Measurements from ENCODE around the gene THADA. TPM values are rescaled to one million over a fixed set of nuclear protein-coding genes. Genes with fewer than 3 reads are reported as not detected.

THADA gene
- total RNA-seq, 6 donors from 2014 or later = 23.6 to 57.5 (median 37.3) TPM

DNA sequence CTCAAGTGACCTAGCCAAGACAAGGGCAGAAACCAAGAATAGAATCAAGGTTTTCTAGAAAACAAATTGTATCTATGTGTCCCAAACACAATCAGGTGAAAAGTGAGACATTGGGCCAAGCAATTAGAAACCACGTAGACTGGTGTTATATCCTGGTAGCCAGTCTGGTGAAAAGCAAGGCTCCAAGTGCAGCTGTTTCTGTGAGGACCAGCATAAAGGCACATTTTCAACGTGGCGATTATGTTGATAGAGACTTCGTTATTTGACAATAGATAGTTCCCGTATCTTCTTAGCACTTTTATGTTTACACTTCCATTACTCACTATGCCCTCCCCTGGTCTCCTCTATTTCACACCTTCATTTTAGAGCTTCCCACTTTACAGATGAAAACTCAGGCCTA is 266.2 kb downstream of the THADA start:
- 88 to 89% methylated on average over 5 of the region's 5 CpGs for WGBS, 2 donors
- Histone ChIP-seq H3K36me3 (no peaks in the 10 kb centered on the region), H3K4me3 (no peak overlapping the region), H3K9me3 (no peaks in the 10 kb centered on the region), H3K4me1 (peaks cover 22 to 43% (median 36%) of the 10 kb centered on the region in 4 donors), H3K27me3 (no peaks in the 10 kb centered on the region), H3K27ac (no peak overlapping the region)
- TF ChIP-seq CTCF (IDR thresholded peaks at IDR 0.05) = no peak
- TF ChIP-seq POLR2A (IDR thresholded peaks at IDR 0.05) = no peak
- no peak for TF ChIP-seq EP300 (IDR thresholded peaks at IDR 0.05)
- no peak for TF ChIP-seq POLR2AphosphoS5 (IDR thresholded peaks at IDR 0.05)
- DNase-seq (no peak), ATAC-seq (ENCODE audit: low FRiP score in 2 of 2) (no peak)

GRCh38 chr2:43328832-43329231 is 267.0 kb downstream of the THADA start:
- ATAC-seq (ENCODE audit: low FRiP score in 2 of 2) = no peak
- no peak overlapping the region for H3K27ac ChIP-seq
- no peaks in the 10 kb centered on the region for H3K36me3 ChIP-seq
- H3K27me3 ChIP-seq = no peaks in the 10 kb centered on the region
- peaks cover 22 to 44% (median 29%) of the 10 kb centered on the region in 4 donors for H3K4me1 ChIP-seq
- no peak for DNase-seq
- H3K9me3 ChIP-seq = no peaks in the 10 kb centered on the region
- TF ChIP-seq EP300 (IDR thresholded peaks at IDR 0.05) (no peak), POLR2AphosphoS5 (IDR thresholded peaks at IDR 0.05) (no peak), CTCF (IDR thresholded peaks at IDR 0.05) (no peak), POLR2A (IDR thresholded peaks at IDR 0.05) (no peak)
- H3K4me3 ChIP-seq = no peak overlapping the region
- WGBS, 2 donors = 77 to 93% methylated on average over 3 of the region's 3 CpGs

GRCh38 chr2:43328133-43328532 is 267.7 kb downstream of the THADA start:
- no peaks in the 10 kb centered on the region for H3K27me3 ChIP-seq
- no peaks in the 10 kb centered on the region for H3K36me3 ChIP-seq
- 81% methylated on average over 2 of the region's 2 CpGs; no CpG with 5 or more reads in 1 of the 2 donors for WGBS, 2 donors
- ATAC-seq (ENCODE audit: low FRiP score in 2 of 2) (no peak), DNase-seq (no peak)
- peaks cover 17 to 40% (median 23%) of the 10 kb centered on the region in 4 donors for H3K4me1 ChIP-seq
- no peaks in the 10 kb centered on the region for H3K9me3 ChIP-seq
- H3K4me3 ChIP-seq = no peak overlapping the region
- no peak overlapping the region for H3K27ac ChIP-seq
- TF ChIP-seq POLR2A (IDR thresholded peaks at IDR 0.05) (no peak), POLR2AphosphoS5 (IDR thresholded peaks at IDR 0.05) (no peak), CTCF (IDR thresholded peaks at IDR 0.05) (no peak), EP300 (IDR thresholded peaks at IDR 0.05) (no peak)

GRCh38 chr2:43327119-43327518 is 268.7 kb downstream of the THADA start:
- ATAC-seq (ENCODE audit: low FRiP score in 2 of 2) (no peak), DNase-seq (no peak)
- Histone ChIP-seq H3K4me3 (no peak overlapping the region), H3K36me3 (no peaks in the 10 kb centered on the region), H3K9me3 (no peaks in the 10 kb centered on the region), H3K27ac (peak overlapping the region in 1 of 4 donors; percentile 23), H3K27me3 (no peaks in the 10 kb centered on the region), H3K4me1 (peaks cover 7 to 30% (median 14%) of the 10 kb centered on the region in 4 donors)
- no peak for TF ChIP-seq POLR2AphosphoS5 (IDR thresholded peaks at IDR 0.05)
- no peak for TF ChIP-seq EP300 (IDR thresholded peaks at IDR 0.05)
- TF ChIP-seq CTCF (IDR thresholded peaks at IDR 0.05) = no peak
- TF ChIP-seq POLR2A (IDR thresholded peaks at IDR 0.05) = no peak
- 33 to 54% methylated on average over 1 of the region's 1 CpG for WGBS, 2 donors

DNA sequence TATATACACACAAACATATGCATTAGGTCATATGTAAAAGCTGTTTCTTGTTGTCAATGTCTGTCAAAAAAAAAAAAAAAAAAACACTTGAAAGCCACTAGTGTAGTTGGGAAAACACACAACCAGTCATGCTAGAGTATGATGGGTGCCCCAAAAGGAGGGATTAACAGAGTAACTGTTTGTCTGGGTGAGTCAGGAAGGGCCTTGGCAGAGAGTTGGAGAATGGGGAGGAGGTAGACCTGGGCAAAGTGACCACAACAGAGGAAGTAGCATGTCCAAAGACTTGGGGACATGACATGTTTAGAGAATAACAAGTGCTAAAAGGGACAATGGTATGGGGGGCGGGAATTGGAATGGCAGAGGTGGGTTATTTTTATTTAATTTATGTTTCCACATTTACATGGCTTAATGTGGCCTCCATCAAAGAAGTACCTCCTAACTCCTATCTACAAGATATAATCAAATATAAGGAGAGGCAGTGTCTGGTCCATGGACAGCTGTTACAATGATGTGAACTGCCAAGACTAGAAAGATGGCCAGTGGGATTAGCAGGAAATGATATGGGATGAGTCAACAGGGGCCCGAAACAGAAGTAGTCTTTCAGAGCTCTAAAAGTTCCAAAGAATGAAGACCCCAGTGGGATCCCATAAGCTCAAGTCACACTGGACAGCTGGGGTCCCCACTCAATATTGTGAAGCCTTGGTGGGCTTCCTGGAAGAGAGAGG is 269.6 kb downstream of the THADA start:
- Histone ChIP-seq H3K4me3 (no peak overlapping the region), H3K4me1 (peaks cover 3 to 21% (median 7%) of the 10 kb centered on the region in 4 donors), H3K27me3 (no peaks in the 10 kb centered on the region), H3K27ac (peak overlapping the region in 2 of 4 donors; percentile 19 to 23), H3K36me3 (no peaks in the 10 kb centered on the region), H3K9me3 (no peaks in the 10 kb centered on the region)
- no peak for ATAC-seq (ENCODE audit: low FRiP score in 2 of 2)
- no peak for DNase-seq
- TF ChIP-seq EP300 (IDR thresholded peaks at IDR 0.05) (no peak), POLR2AphosphoS5 (IDR thresholded peaks at IDR 0.05) (no peak), CTCF (IDR thresholded peaks at IDR 0.05) (no peak), POLR2A (IDR thresholded peaks at IDR 0.05) (no peak)
- 79 to 88% methylated on average over 2 of the region's 2 CpGs for WGBS, 2 donors

Measured in upper lobe of left lung (tissue), 6 donors.